ENCODE results near the gene GPS1. TPM values are rescaled to one million over a fixed set of nuclear protein-coding genes. Genes with fewer than 3 reads are reported as not detected.

Gene GPS1
- total RNA-seq, 1 donor from 2014 or later = 156 TPM

- TF ChIP-seq CTCF (conservative IDR thresholded peaks at IDR 0.05) = no peak
- Mint-ChIP-seq H3K27me3 (ENCODE audit: low read depth) (peaks cover 3% of the 10 kb centered on the region), H3K27ac (ENCODE audit: unreplicated experiment) (no peak overlapping the region), H3K4me1 (peaks cover 7% of the 10 kb centered on the region), H3K9me3 (no peaks in the 10 kb centered on the region), H3K36me3 (ENCODE audit: low read depth) (no peaks in the 10 kb centered on the region), H3K4me3 (peak overlapping the region; percentile 77)
- DNase-seq (ENCODE audit: low read depth, low spot score) = no peak
Observed at GRCh38 chr17:82028966-82029365, 22.7 kb upstream of the GPS1 start.

GRCh38 chr17:82029391-82029790 is 22.3 kb upstream of the GPS1 start:
- peak overlapping the region; percentile 77 for H3K4me3 Mint-ChIP-seq
- H3K36me3 Mint-ChIP-seq (ENCODE audit: low read depth) = no peaks in the 10 kb centered on the region
- peaks cover 7% of the 10 kb centered on the region for H3K4me1 Mint-ChIP-seq
- H3K9me3 Mint-ChIP-seq = no peaks in the 10 kb centered on the region
- no peak for DNase-seq (ENCODE audit: low read depth, low spot score)
- H3K27ac Mint-ChIP-seq (ENCODE audit: unreplicated experiment) = no peak overlapping the region
- no peak for TF ChIP-seq CTCF (conservative IDR thresholded peaks at IDR 0.05)
- peaks cover 3% of the 10 kb centered on the region for H3K27me3 Mint-ChIP-seq (ENCODE audit: low read depth)

GRCh38 chr17:82029990-82030469 is 21.7 kb upstream of the GPS1 start:
- H3K27me3 Mint-ChIP-seq (ENCODE audit: low read depth) = peaks cover 3% of the 10 kb centered on the region
- TF ChIP-seq CTCF (conservative IDR thresholded peaks at IDR 0.05) = no peak

GRCh38 chr17:82030470-82031302 is 21.0 kb upstream of the GPS1 start:
- peak; percentile 92 for TF ChIP-seq CTCF (conservative IDR thresholded peaks at IDR 0.05)
- Mint-ChIP-seq H3K4me3 (peak overlapping the region; percentile 87), H3K27ac (ENCODE audit: unreplicated experiment) (peak overlapping the region; percentile 27), H3K27me3 (ENCODE audit: low read depth) (peaks cover 3% of the 10 kb centered on the region), H3K36me3 (ENCODE audit: low read depth) (no peaks in the 10 kb centered on the region), H3K9me3 (no peaks in the 10 kb centered on the region), H3K4me1 (peaks cover 14% of the 10 kb centered on the region)
- DNase-seq (ENCODE audit: low read depth, low spot score) = peak; percentile 90

More at GRCh38 chr17:82029990-82030469, 21.7 kb upstream of the GPS1 start:
- DNase-seq (ENCODE audit: low read depth, low spot score) = no peak
- Mint-ChIP-seq H3K4me3 (peak overlapping the region; percentile 69), H3K36me3 (ENCODE audit: low read depth) (no peaks in the 10 kb centered on the region), H3K4me1 (peaks cover 9% of the 10 kb centered on the region), H3K9me3 (no peaks in the 10 kb centered on the region), H3K27ac (ENCODE audit: unreplicated experiment) (no peak overlapping the region)

GRCh38 chr17:82031303-82031884 is 20.3 kb upstream of the GPS1 start, which contains the start of gene RAC3:
RAC3 (plus strand) TSS chr17:82031678; CDS start chr17:82031762, 84 bp downstream.
- no peaks in the 10 kb centered on the region for H3K9me3 Mint-ChIP-seq
- H3K4me1 Mint-ChIP-seq = peaks cover 12% of the 10 kb centered on the region
- DNase-seq (ENCODE audit: low read depth, low spot score) = no peak
- TF ChIP-seq CTCF (conservative IDR thresholded peaks at IDR 0.05) = no peak
- H3K27ac Mint-ChIP-seq (ENCODE audit: unreplicated experiment) = peak within 1 kb of the TSS; percentile 27
- peaks cover 3% of the 10 kb centered on the region for H3K27me3 Mint-ChIP-seq (ENCODE audit: low read depth)
- H3K4me3 Mint-ChIP-seq = peak within 1 kb of the TSS; percentile 87
- no peaks in the 10 kb centered on the region for H3K36me3 Mint-ChIP-seq (ENCODE audit: low read depth)
